HG02840 (cell line): ENCODE measurements around the gene SIRT2.
A peak's percentile ranks its signal among the peaks of the same experiment; 100 is the strongest.
"Not testable (repeated sequence)": the region's sequence is repeated elsewhere in the genome, so short reads cannot be mapped to it uniquely, and the experiment has no call there.

Experiments used
- ATAC-seq: cut with Tn5 transposase; IDR thresholded peaks from one replicate; pipeline ENCODE4 v1.9.1; 2021; ENCODE audit warnings: mild to moderate bottlenecking, moderate library complexity, moderate number of reproducible peaks; ENCODE audit not compliant: unreplicated experiment, low FRiP score

SIRT2 gene

DNA sequence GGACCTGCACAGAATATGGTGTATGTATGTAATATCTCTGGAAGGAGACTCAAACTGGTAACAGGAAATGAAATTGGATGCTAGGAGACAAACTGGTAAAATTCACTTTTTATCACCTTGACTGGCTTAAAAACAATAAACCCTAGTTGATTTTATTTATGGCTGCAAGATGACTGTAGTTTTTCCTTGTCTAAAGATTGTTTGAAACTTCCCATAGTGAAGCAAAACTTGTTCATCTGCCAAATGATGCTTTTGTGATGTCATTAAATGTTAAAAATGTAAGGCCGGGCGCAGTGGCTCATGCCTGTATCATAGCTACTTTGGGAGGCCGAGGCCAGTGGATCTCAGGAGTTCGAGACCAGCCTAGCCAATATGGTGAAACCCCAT is 65.3 kb downstream of the SIRT2 start:
- ATAC-seq: no peak

DNA sequence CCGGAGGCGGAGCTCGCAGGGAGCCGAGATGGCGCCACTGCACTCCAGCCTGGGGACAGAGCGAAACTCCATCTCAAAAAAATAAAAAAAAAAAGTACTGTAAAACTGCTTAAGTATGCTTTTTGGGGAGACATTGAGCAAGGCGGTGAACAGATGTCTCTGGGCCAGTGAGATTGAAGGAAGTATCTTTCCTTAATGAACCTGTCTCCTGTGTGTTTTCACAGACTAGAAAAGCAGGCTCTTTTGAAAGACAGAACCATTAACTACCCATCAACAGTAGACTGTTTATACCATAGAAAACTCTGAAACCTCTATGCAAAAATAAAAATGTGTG is 66.4 kb downstream of the SIRT2 start:
- ATAC-seq: no peak

DNA sequence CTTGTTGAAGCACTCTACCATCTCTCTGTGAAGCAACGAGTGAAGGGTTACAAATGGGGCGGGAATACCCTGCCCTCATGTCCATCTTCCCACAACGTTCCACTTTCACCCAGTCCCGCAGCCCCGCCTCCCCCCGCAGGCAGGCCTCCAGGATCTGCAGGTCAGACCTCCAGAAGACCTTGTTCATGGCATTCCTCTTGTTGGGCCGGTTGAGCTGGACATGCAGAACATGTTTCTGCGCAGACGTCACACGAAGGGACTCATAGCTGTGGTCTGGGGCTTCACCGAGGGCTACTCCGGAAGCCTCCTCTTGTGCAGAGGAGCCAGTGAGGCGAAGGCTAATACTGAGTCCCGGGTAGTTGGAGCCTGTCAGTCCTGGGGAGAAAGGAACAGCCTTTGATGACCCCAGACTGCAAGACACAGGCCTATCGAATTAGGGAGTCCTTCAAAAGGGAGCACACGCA is 68.2 kb downstream of the SIRT2 start:
- peak; percentile 32 for ATAC-seq

GRCh38 chr19:38830039-38830733 is 69.2 kb downstream of the SIRT2 start:
- ATAC-seq: no peak

DNA sequence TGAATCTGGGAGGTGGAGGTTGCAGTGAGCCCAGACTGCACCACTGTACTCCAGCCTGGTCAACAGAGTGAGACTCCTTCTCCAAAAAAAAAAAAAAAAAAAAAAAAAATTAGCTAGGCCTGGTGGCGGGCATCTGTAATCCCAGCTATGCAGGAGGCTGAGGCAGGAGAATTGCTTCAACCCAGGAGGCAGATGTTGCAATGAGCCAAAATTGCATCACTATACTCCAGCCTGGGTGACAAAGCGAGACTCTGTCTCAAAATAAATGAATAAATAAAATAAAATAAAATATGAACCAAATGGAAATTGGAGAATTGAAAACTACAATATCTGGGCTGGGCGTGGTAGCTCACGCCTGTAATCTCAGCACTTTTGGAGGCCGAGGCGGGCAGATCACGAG is 70.2 kb downstream of the SIRT2 start:
- not testable (repeated sequence) for ATAC-seq
